22Rv1 (cell line): Measurements from ENCODE around the gene TBC1D2.

ENCODE experiments used
- CTCF ChIP-seq: fragments of 450-650 bp; IDR thresholded peaks from 2 replicates; pipeline ENCODE4 v1.5.1; 2017; ENCODE audit warnings: mild to moderate bottlenecking
- ZFX ChIP-seq: fragments of 450-650 bp; IDR thresholded peaks from 2 replicates; pipeline ENCODE4 v1.6.1; 2017; ENCODE audit warnings: antibody characterized with exemption, borderline replicate concordance

- no peak for TF ChIP-seq CTCF
- no peak for TF ChIP-seq ZFX
Measured at GRCh38 chr9:98175028-98175569, 80.3 kb downstream of the TBC1D2 start.
